Stomach (tissue), 4 donors: ENCODE results near the gene CHD9.

Experiments used
- CTCF ChIP-seq, 7 experiments: fragments of 450-650 bp in 4 of 7; fragments of 200-600 bp in 3 of 7; sonication (generic) in 3 of 7; IDR thresholded peaks; one replicate each; pipeline ENCODE4 v1.5.1; 2016 to 2019; ENCODE audit warnings: antibody characterized with exemption in 7 of 7, control low read depth in 2 of 7, mild to moderate bottlenecking in 1 of 7
- EP300 ChIP-seq: sonication (generic); formaldehyde crosslinking; IDR thresholded peaks from one replicate; pipeline ENCODE4 v1.6.1; 2017; ENCODE audit warnings: antibody characterized with exemption
- POLR2A ChIP-seq, 4 donors: fragments of 450-650 bp; IDR thresholded peaks; one replicate each; pipeline ENCODE4 v1.6.1; 2016; ENCODE audit warnings: antibody characterized with exemption in 4 of 4, control low read depth in 2 of 4, mild to moderate bottlenecking in 1 of 4, moderate library complexity in 1 of 4
- POLR2AphosphoS5 ChIP-seq, 3 donors: sonication (generic); formaldehyde crosslinking; IDR thresholded peaks; one replicate each; pipeline ENCODE4 v1.6.1; 2016; ENCODE audit warnings: antibody characterized with exemption in 3 of 3

GRCh38 chr16:53100131-53100748 lies 45.4 kb downstream of the CHD9 start:
- TF ChIP-seq CTCF (IDR thresholded peaks at IDR 0.05) (no peak), EP300 (no peak), POLR2A (IDR thresholded peaks at IDR 0.05) (no peak), POLR2AphosphoS5 (IDR thresholded peaks at IDR 0.05) (no peak)
